LNCaP clone FGC (cell line): ENCODE data around the gene LAGE3.
A peak's percentile ranks its signal among the peaks of the same experiment; 100 is the strongest.
"Not testable (repeated sequence)": the region's sequence is repeated elsewhere in the genome, so short reads cannot be mapped to it uniquely, and the experiment has no call there.

Source experiments
- DNase-seq: peaks from one replicate; pipeline ENCODE4 v3.0.0-alpha.2; 2011; ENCODE audit warnings: low read depth
- H3K4me3 ChIP-seq: 2 replicates; pipeline ENCODE4 v1.5.1; 2011; ENCODE audit warnings: mild to moderate bottlenecking, low read depth, low read length, control low read depth
- TF ChIP-seq, protein P1 (sequence below): IDR thresholded peaks from 2 replicates; pipeline ENCODE4 v1.5.1; 2012; ENCODE audit warnings: mild to moderate bottlenecking; ENCODE audit not compliant: control insufficient read depth, insufficient read depth; ENCODE audit errors: extremely low read depth

LAGE3 gene

DNA sequence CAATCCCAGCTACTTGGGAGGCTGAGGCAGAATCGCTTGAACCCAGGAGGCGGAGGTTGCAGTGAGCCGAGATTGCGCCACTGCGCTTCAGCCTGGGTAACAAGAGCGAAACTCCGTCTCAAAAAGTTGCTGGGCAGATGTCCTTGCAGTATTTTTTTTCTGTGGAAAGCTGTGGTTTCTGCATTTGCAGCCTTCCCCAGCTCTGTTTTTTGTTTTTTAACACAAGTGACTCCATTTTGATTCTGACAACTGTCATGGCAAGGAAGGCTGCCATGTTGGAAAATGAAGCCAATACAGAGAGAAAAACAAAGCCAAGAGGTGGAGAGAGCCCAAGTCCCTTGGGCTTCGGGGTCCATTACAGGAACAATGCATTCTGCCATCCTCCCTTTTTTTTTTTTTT, 23.0 kb upstream of the LAGE3 start:
- TF ChIP-seq, protein P1, sequence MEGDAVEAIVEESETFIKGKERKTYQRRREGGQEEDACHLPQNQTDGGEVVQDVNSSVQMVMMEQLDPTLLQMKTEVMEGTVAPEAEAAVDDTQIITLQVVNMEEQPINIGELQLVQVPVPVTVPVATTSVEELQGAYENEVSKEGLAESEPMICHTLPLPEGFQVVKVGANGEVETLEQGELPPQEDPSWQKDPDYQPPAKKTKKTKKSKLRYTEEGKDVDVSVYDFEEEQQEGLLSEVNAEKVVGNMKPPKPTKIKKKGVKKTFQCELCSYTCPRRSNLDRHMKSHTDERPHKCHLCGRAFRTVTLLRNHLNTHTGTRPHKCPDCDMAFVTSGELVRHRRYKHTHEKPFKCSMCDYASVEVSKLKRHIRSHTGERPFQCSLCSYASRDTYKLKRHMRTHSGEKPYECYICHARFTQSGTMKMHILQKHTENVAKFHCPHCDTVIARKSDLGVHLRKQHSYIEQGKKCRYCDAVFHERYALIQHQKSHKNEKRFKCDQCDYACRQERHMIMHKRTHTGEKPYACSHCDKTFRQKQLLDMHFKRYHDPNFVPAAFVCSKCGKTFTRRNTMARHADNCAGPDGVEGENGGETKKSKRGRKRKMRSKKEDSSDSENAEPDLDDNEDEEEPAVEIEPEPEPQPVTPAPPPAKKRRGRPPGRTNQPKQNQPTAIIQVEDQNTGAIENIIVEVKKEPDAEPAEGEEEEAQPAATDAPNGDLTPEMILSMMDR = no peak
- no peak for DNase-seq
- no peak overlapping the region for H3K4me3 ChIP-seq

DNA sequence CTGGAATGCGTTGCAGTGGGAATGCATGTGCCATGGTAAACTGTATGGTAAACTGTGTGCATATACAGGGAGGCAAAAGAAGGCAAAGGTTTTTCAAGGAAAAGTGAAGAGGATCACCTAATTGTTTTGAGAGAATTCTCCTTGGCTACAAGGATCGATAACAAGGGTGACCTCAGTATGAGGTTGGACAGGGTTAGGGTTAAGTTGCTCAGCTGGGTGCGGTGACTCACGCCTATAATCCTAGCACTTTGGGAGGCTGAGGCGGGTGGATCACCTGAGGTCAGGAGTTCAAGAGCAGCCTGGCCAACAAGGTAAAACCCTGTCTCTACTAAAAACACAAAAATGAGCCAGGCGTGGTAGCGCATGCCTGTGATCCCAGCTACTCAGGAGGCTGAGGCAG, 22.3 kb upstream of the LAGE3 start:
- not testable (repeated sequence) for H3K4me3 ChIP-seq, DNase-seq

DNA sequence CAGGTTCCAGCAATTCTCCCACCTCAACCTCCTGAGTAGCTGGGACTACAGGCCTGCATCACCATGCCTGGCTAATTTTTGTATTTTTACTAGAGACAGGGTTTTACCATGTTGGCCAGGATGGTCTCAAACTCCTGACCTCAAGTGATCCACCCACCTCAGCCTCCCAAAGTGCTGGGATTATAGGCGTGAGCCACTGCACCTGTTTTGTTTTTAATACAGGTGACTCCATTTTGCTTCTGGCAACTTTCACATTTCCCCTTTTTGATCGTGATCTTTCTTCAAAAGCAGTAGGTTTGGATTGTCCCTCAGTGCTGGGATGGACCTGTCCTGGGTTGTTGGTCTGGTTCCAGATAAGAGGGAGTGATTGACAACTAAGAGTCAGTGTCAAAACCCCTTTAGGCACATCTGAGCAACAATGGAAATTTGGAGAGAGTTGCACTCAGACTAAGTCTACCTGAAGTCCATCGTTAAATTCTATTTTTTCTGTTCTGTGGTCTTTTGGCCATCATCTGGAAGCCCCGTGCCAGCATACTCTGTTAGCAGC, 17.6 kb upstream of the LAGE3 start:
- H3K4me3 ChIP-seq, DNase-seq: not testable (repeated sequence)

DNA sequence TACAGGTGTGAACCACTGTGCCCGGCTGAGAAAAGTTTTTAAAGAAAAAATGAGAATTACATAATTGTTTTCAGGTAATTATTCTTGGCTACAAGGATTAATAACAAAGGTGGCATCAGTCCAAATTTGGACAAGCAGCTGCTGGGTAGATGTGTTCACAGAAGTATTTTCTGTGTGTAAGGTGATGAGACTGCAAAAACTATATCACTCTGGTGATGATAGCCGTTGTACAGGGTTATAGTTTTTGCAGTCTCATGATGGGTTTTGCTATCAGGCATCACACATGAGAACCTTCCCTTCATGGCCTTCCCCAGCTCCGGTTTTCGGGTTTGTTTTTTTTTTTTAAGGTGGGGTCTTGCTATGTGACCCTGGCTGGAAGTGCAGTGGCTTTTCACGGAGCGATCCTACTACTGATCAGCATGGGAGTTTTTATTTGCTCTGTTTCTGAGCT, 16.4 kb upstream of the LAGE3 start:
- DNase-seq = no peak
- H3K4me3 ChIP-seq = no peak overlapping the region

DNA sequence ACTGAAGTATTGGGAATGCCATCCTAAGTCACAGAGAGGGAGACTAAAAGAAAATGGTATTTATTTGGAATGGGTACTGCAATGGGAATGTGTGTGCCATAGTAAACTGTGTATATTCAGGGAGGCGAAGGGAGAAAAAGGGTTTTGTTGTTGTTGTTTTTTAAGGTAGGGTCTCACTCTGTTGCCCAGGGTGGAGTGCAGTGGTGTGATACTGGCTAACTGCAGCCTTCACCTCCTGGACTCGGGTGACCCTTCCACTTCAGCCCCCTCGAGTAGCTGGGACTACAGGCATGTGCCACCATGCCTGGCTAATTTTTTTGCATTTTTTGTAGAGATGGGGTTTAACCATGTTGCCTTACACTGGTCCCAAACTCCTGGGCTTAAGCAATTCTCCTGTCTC, 15.6 kb upstream of the LAGE3 start:
- no peak for DNase-seq

More for the DNA sequence above, 16.4 kb upstream of the LAGE3 start:
- TF ChIP-seq, protein P1 = no peak

DNA sequence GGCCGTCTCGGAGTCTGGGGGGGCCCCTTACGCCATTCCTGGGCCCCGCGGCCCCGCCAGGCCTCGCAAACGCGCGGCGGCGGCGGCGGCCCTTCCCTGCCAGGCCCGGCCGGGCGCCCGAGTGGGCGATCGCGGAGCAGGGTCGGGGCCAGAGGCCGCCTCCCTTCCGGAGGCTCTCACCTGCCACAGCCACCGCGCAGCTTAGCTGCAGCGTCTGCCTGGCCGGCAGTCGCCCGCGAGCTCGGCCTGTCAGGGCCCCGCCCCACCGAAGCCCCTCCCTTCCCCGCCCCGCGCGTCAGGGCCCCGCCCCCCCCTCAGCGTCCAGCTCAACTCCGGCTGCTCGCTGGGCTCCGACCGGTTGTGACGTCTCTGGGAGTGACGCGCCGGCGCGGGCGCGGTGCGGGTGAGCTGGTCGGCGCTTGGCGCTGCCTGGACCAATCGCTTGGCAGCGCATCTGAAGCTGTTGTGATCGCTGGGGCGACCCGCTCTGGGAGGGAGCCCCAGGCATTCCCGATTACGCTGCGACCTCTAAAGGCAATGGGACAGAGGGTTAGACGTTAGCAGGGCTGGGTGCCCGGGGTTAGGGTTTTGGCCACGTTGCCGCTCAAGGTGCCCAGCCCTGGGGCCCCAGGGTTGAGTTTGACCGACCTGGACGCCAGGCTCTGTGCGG, 11.5 kb upstream of the LAGE3 start, which contains the start of gene SLC10A3:
SLC10A3 (minus strand) TSS at position 216 of the 670 bp plus-strand sequence. CDS start 1,689 bp downstream, outside the sequence.
- TF ChIP-seq, protein P1 = no peak
- peak; percentile 78 for DNase-seq
- H3K4me3 ChIP-seq = peak within 1 kb of the TSS; percentile 65

More for the DNA sequence above, 15.6 kb upstream of the LAGE3 start:
- H3K4me3 ChIP-seq = no peak overlapping the region
- TF ChIP-seq, protein P1 = no peak

DNA sequence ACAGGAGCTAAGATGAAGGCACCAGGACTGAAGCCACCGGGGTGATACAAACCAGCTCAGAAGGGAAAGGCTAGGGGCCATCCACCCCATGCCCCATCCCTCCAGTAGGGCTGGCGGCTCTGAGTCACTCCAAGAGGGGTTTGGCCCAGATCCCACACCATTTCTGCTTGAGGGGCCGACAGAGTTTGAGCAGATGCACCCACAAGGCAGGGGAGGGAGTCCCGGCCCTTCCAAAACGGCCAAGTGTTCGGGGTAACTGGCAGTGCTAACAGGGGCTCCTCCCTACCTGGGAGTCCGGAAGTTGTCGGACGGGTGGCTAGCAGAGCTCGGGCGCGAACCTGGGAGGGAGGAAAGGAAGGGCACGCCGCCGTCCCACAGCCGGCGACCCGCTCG, 10.9 kb upstream of the LAGE3 start:
- DNase-seq = no peak
- H3K4me3 ChIP-seq = peak overlapping the region; percentile 65
- TF ChIP-seq, protein P1 = no peak

DNA sequence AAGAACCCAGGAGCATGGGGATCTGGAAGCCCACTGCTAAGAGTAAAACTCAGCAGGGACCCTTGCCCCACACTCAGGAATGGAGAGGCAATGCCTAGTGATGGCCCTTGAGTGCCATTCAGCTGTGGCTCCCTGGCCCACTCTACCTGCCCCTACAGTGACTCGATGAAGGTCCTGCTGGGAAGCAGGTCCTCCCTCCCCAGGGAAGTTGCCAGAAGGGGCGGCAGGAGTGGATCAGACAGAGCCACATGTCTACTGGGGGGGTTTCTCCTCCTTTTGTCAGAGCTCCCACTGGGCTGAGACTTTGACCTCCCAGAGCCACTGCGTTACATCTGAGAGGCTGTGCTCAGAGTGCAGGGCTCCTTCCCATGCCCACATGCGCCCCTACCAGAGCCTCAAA, 10.1 kb upstream of the LAGE3 start:
- TF ChIP-seq, protein P1 = no peak
- H3K4me3 ChIP-seq = peak overlapping the region; percentile 65
- no peak for DNase-seq
